ENCODE results near the gene CCDC187. TPM values are rescaled to one million over a fixed set of nuclear protein-coding genes. Genes with fewer than 3 reads are reported as not detected.

Gene CCDC187
- total and polyA plus RNA-seq, 4 donors: 2.0 to 16.8 (median 6.8) TPM

DNA sequence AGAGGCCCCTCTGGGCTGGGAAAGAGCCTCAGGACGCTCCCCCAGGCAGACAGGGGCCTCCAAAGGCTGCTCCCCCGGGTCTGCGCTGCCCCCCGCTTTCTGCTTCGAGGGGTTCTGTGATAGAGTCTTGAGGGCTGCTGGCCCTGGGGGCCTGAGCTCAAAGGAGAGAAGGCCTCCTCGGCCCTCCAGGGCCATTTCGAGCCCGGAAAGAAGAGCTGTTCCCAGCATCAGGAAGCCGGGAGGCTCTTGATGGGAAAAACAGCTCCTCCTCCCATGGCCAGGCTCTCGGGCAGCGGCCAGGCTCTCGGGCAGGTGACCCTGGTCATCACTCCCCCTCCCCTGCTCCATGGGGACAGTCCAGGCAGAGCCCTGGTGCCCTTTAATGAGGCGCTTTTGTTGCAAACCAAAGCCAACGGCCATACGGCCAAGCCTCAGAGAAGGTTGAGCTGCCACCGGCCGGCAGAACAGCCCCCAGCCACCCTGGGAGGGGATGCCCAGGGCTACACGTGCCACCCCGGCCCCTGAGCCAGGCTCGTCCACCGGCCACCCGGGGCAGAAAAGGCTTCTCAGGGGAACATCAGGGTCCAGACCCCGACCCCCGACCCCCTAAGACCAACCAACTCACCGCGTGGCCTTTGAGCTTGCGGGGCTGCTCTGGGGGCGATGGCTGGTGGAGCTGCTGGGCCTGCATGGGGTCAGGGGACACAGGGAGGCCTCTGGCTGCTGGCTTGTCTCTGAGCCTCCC, 42.0 kb downstream of the CCDC187 start:
- Histone ChIP-seq H3K4me1 (ENCODE audit: control insufficient read depth in 5 of 5, insufficient read depth in 5 of 5, low read length in 5 of 5) (no peaks in the 10 kb centered on the region), H3K4me3 (no peak overlapping the region), H3K9ac (ENCODE audit: insufficient read depth in 1 of 2, low read length in 2 of 2) (no peak overlapping the region), H3K27me3 (ENCODE audit: control insufficient read depth in 3 of 3, insufficient read depth in 3 of 3, low read length in 2 of 3) (no peaks in the 10 kb centered on the region), H3K27ac (ENCODE audit: low read depth in 1 of 2, low read length in 1 of 2) (no peak overlapping the region), H3K36me3 (ENCODE audit: control insufficient read depth in 4 of 4, insufficient read depth in 4 of 4, low read length in 4 of 4) (no peaks in the 10 kb centered on the region), H3K9me3 (ENCODE audit: control insufficient read depth in 4 of 4, insufficient read depth in 3 of 4, low read length in 3 of 4) (peaks cover 0 to 3% (median 0%) of the 10 kb centered on the region in 4 donors)
- DNase-seq (no peak), ATAC-seq (ENCODE audit: insufficient read depth, low FRiP score) (no peak)
- no peak for TF ChIP-seq CTCF (IDR thresholded peaks at IDR 0.05; ENCODE audit: control extremely low read depth, extremely low read depth)
- WGBS, 2 donors: 81 to 88% methylated on average over 28 of the region's 28 CpGs

DNA sequence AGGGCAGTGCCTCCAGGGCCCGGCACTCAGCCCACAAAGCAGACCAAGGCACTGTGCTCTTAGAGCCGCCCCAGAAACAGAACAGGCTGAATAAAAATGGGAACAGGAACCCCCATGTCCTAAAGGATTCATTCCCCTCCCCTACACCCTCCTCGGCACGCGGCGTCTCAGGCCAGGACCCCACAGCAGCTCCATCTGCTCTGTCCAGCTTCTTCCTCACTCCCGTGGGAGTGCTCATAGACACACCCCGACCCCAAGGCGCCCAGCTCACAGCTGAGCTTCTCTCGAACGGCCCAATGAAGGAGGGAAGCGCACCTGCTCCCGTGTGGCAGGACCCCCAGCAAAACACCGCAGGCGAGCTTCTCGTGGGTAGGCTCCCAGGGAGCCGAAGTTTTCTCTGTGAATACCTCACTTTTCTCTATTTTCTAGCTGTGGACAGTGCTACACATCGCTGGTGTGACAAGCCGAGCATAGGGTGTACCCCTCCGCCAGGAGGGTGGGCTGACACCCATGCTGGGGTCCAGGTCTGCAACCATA, 42.9 kb downstream of the CCDC187 start:
- DNase-seq (no peak), ATAC-seq (ENCODE audit: insufficient read depth, low FRiP score) (no peak)
- H3K27me3 ChIP-seq (ENCODE audit: control insufficient read depth in 3 of 3, insufficient read depth in 3 of 3, low read length in 2 of 3): no peaks in the 10 kb centered on the region
- H3K27ac ChIP-seq (ENCODE audit: low read depth in 1 of 2, low read length in 1 of 2): no peak overlapping the region
- TF ChIP-seq CTCF (IDR thresholded peaks at IDR 0.05; ENCODE audit: control extremely low read depth, extremely low read depth): no peak
- H3K4me1 ChIP-seq (ENCODE audit: control insufficient read depth in 5 of 5, insufficient read depth in 5 of 5, low read length in 5 of 5): no peaks in the 10 kb centered on the region
- no peak overlapping the region for H3K9ac ChIP-seq (ENCODE audit: insufficient read depth in 1 of 2, low read length in 2 of 2)
- H3K4me3 ChIP-seq: no peak overlapping the region
- WGBS, 2 donors: 80 to 89% methylated on average over 20 of the region's 20 CpGs
- H3K9me3 ChIP-seq (ENCODE audit: control insufficient read depth in 4 of 4, insufficient read depth in 3 of 4, low read length in 3 of 4): peaks cover 0 to 3% (median 0%) of the 10 kb centered on the region in 4 donors
- H3K36me3 ChIP-seq (ENCODE audit: control insufficient read depth in 4 of 4, insufficient read depth in 4 of 4, low read length in 4 of 4): no peaks in the 10 kb centered on the region

- DNase-seq (no peak), ATAC-seq (ENCODE audit: insufficient read depth, low FRiP score) (no peak)
- Histone ChIP-seq H3K9ac (ENCODE audit: insufficient read depth in 1 of 2, low read length in 2 of 2) (no peak overlapping the region), H3K4me3 (no peak overlapping the region), H3K27me3 (ENCODE audit: control insufficient read depth in 3 of 3, insufficient read depth in 3 of 3, low read length in 2 of 3) (no peaks in the 10 kb centered on the region), H3K36me3 (ENCODE audit: control insufficient read depth in 4 of 4, insufficient read depth in 4 of 4, low read length in 4 of 4) (no peaks in the 10 kb centered on the region), H3K9me3 (ENCODE audit: control insufficient read depth in 4 of 4, insufficient read depth in 3 of 4, low read length in 3 of 4) (peaks cover 0 to 3% (median 0%) of the 10 kb centered on the region in 4 donors), H3K4me1 (ENCODE audit: control insufficient read depth in 5 of 5, insufficient read depth in 5 of 5, low read length in 5 of 5) (no peaks in the 10 kb centered on the region), H3K27ac (ENCODE audit: low read depth in 1 of 2, low read length in 1 of 2) (no peak overlapping the region)
- 88 to 89% methylated on average over 10 of the region's 10 CpGs for WGBS, 2 donors
- TF ChIP-seq CTCF (IDR thresholded peaks at IDR 0.05; ENCODE audit: control extremely low read depth, extremely low read depth): no peak
Measured at GRCh38 chr9:136260521-136260920, 43.4 kb downstream of the CCDC187 start.
